ENCODE results near the gene NPC1L1.
A peak's percentile ranks its signal among the peaks of the same experiment; 100 is the strongest.

The NPC1L1 gene

DNA sequence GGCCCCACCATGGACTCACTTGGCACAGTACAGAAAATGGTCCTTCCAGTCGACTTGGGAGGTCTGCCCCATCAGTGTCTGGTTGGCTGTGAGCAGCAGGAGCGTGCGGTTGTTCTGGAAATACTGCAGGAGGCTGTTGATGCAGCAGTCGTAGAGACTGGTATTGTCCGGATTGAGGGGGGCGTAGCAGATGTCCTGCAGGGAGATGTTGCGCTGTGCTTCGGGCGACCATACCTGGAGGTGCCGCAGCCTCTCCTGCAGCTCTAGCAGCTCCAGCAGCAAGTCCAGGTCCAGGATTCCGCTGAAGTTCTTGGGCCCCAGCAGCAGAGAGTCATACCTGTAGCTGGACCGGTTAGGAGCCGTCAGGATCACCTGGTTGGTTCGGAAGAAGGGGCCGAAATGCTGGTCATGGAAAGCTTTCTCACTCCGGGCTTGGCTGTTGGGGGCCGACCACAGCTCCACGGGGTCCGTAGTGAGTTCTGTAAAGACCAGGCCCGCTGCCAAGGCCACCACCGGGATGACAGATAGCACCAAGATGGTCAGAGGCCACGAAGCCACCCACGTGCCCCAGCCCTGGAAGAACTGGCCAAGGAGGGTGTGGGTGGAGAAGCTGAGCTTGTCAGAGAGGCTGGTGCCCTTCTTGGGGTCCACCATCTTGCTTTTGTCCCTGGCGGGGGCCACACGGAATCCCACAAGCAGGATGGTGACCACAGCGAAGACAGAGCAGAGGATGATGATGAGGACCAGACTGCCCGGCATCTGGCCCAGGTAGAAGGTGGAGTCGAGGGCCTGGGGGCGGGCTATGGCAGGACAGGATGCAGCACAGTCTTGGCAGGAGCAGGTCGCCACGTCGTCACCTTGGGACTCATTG lies 2.1 kb downstream of the NPC1L1 start:
- TF ChIP-seq CTCF (conservative IDR thresholded peaks at IDR 0.05): no peak
- no peak overlapping the region for H3K27ac ChIP-seq

- H3K27ac ChIP-seq: no peak overlapping the region
- TF ChIP-seq CTCF (conservative IDR thresholded peaks at IDR 0.05): no peak
Observed at GRCh38 chr7:44538093-44538797, 2.9 kb downstream of the NPC1L1 start.

DNA sequence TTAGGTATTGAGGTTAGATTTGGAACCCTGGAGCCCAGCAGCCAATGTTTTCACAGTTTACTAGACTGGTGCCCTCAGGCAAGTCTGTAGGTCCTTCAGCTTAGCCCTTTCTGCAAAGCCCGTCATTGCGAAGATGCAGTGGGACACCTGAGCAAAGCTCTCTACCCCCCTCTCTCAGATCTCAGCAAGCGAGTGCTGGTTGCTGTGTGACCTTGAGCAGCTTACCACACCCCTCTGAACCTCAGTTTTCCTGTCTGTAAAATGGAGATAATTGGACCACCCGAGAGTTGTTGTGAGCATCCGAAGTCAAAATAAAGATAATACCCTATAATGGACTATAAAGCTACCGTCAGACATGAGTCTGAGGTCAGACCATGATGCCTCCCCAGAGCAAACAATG lies 3.7 kb downstream of the NPC1L1 start:
- TF ChIP-seq CTCF (conservative IDR thresholded peaks at IDR 0.05): no peak
- H3K27ac ChIP-seq: no peak overlapping the region

DNA sequence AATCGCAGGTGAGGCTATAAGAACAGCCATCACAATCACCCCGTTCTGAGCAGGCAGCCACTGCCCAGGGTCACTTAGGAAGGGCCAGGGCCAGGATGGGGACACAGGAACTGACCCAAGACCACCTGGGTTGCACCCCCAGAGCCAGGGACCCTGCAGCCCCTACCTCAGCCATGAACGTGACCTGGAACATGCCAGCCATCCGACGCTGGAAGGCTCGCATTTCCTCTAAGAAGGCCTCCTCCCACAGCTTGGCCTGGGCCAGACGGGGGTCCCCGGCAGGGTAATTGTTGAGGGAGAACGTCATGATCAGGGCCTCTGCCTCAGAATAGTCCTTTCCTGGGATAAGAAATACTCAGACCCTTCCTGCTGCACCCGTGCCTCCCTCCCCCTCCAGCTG lies 5.0 kb downstream of the NPC1L1 start:
- no peak for TF ChIP-seq CTCF (conservative IDR thresholded peaks at IDR 0.05)
- H3K27ac ChIP-seq: no peak overlapping the region

- H3K27ac ChIP-seq: no peak overlapping the region
- no peak for TF ChIP-seq CTCF (conservative IDR thresholded peaks at IDR 0.05)
Observed at GRCh38 chr7:44535348-44536064, 5.6 kb downstream of the NPC1L1 start.

DNA sequence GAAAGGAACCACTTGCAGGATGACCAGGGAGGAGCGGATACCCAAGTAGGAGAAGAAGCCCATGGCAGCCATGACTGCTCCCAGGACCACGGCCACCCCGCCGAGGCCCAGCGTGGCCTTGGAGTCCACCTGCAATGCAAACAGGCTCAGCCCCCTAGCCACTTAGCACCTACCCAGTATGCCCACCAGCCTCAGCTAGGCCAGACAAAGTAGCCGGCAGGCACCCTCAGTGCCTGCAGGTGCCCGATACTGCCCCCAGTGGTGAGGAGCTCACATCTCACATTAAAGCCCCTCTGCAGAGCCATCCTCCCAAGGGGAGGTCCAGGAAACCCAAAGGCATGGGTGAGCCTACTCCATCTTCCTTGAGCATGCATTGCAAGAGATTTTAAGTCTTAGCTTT lies 6.6 kb downstream of the NPC1L1 start:
- TF ChIP-seq CTCF (conservative IDR thresholded peaks at IDR 0.05): peak; percentile 55
- H3K27ac ChIP-seq: no peak overlapping the region

DNA sequence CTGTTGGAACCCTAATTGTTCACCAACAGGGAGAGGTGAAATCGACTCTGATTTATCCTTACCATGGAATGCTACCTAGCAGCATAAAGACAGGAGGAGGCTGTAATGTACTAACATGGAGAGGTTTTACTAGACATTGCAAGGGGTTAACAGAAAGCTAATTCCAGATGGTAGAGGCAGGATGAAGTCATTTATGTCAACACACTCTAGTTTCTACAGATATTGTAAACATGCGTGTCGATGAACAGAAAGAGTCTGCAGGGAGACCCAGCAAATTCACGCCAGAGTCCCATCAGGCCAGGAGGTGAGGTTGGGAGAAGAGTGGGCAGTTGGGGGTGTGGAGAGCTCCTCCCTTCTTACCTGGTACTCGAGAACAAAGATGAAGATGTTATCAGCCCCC lies 7.0 kb downstream of the NPC1L1 start:
- TF ChIP-seq CTCF (conservative IDR thresholded peaks at IDR 0.05): no peak
- H3K27ac ChIP-seq: no peak overlapping the region
